AG04450 (cell line): ENCODE measurements around the gene TACC2. TPM values are rescaled to one million over a fixed set of nuclear protein-coding genes. Genes with fewer than 3 reads are reported as not detected.

Experiments used
- CTCF ChIA-PET: fragments of 300-600, 350-600 bp; formaldehyde crosslinking; extraction: SDS; loops from one replicate; lab custom pipeline; 2022; ENCODE audit warnings: antibody characterized with exemption, inconsistent platforms; lab: Charles Lee
- POLR2A ChIA-PET: fragments of 350-600 bp; formaldehyde crosslinking; extraction: SDS; loops from one replicate; lab custom pipeline; 2021; ENCODE audit warnings: antibody characterized with exemption, inconsistent platforms; lab: Yijun Ruan, JAX
- DNase-seq: peaks from one replicate; pipeline ENCODE4 v3.0.0-alpha.2; 2011; ENCODE audit warnings: low read depth, low spot score
- H3K27ac ChIP-seq: one replicate; pipeline ENCODE4 v1.5.1; 2012; ENCODE audit warnings: low read depth, low read length, control low read depth
- H3K27me3 ChIP-seq: one replicate; pipeline ENCODE4 v1.6.0; 2012; ENCODE audit warnings: low read length; ENCODE audit not compliant: control insufficient read depth, insufficient read depth
- H3K4me3 ChIP-seq: 2 replicates; pipeline ENCODE4 v1.5.1; 2011; ENCODE audit warnings: mild to moderate bottlenecking, low read depth, low read length, control low read depth
- H3K9me3 ChIP-seq: 2 replicates; pipeline ENCODE4 v1.5.1; 2012; ENCODE audit warnings: low read length; ENCODE audit not compliant: control insufficient read depth, insufficient read depth
- polyA plus RNA-seq: library from polyadenylated mRNA; depleted of rRNA; stranded (reverse); fragments of >200 nt; gene quantifications from 2 replicates; pipeline ENCODE4 v1.2.3, GENCODE V29; 2011
- TF ChIP-seq, protein P1 (sequence below): IDR thresholded peaks from 2 replicates; pipeline ENCODE4 v1.5.1; 2011; ENCODE audit warnings: low read depth, low read length, control low read depth, inconsistent platforms

The TACC2 gene
- polyA plus RNA-seq, 1 experiment = 16.8 TPM

DNA sequence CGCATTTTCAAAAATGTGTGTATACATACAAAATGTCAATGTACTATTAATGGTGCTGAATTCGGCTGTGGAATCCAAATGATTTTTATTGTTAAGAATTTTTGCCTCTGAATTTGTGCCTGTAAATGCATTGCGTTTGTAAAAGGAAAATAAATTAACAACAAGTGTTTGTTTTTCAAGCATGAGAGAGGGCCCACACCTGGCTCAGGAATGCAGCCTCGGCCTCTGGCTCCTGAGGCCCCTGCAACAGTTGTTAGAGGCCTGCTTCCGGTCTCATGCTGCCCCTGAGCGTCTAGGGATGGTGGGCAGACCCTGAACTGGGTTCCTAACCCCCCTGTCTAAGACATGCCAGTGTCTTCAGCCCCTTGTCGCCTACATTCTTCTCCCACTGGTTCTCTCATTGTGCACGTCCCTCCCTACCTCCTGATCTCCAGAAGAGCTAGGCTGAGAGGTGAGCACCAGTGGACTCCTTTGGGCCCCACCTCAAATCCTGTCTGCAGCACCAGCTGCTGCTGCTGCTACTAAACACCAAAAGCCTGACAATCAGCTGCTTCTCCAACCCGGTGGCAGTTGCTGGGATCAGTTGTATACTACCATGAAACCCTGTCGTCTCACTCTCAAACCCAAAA lies 280.2 kb downstream of the TACC2 start:
- POLR2A ChIA-PET = no interaction called here
- CTCF ChIA-PET = interaction anchor here (0.5 to 3.1 kb wide), 21 partner anchors 8 to 296 kb away, joined by 3 to 41 read pairs (median 6); no protein-coding TSS in a partner anchor

DNA sequence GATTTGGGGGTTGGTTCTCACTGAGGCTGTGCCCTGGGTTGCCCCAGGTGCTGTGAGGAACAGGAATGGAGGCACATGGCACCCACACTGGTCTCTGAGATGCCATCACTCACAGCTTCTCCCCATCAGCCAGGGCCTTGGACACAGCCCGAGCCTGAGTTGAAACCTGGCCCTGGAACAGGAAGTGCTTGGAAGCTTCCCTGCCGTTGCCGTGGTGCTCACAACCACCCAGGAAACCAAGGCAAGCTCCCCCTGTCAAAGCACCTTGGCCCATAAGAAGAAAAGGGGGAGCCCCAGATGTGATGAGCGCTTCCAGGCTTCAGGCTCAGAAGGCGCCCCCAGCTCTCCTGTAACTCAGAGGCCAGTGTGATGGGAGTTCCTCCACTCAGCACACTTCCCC lies 282.1 kb downstream of the TACC2 start, which contains the start of gene BTBD16:
Gene BTBD16 (plus strand): TSS at position 221 of the 400 bp plus-strand sequence. CDS start 3,786 bp downstream, outside the sequence.
- TF ChIP-seq, protein P1, sequence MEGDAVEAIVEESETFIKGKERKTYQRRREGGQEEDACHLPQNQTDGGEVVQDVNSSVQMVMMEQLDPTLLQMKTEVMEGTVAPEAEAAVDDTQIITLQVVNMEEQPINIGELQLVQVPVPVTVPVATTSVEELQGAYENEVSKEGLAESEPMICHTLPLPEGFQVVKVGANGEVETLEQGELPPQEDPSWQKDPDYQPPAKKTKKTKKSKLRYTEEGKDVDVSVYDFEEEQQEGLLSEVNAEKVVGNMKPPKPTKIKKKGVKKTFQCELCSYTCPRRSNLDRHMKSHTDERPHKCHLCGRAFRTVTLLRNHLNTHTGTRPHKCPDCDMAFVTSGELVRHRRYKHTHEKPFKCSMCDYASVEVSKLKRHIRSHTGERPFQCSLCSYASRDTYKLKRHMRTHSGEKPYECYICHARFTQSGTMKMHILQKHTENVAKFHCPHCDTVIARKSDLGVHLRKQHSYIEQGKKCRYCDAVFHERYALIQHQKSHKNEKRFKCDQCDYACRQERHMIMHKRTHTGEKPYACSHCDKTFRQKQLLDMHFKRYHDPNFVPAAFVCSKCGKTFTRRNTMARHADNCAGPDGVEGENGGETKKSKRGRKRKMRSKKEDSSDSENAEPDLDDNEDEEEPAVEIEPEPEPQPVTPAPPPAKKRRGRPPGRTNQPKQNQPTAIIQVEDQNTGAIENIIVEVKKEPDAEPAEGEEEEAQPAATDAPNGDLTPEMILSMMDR = no peak
- CTCF ChIA-PET = interaction anchor here (0.8 to 2.2 kb wide), 5 partner anchors 9 to 164 kb away, joined by 3 to 9 read pairs (median 4); no protein-coding TSS in a partner anchor
- H3K4me3 ChIP-seq = no peak within 1 kb of the TSS
- POLR2A ChIA-PET = no interaction called here
- no peaks in the 10 kb centered on the region for H3K27me3 ChIP-seq
- no peaks in the 10 kb centered on the region for H3K9me3 ChIP-seq
- H3K27ac ChIP-seq = no peak within 1 kb of the TSS
- no peak for DNase-seq

More for the DNA sequence above, 280.2 kb downstream of the TACC2 start:
- DNase-seq = no peak
- no peaks in the 10 kb centered on the region for H3K27me3 ChIP-seq
- H3K27ac ChIP-seq = no peak overlapping the region
- no peak overlapping the region for H3K4me3 ChIP-seq
- H3K9me3 ChIP-seq = no peaks in the 10 kb centered on the region
- TF ChIP-seq, protein P1 = no peak

DNA sequence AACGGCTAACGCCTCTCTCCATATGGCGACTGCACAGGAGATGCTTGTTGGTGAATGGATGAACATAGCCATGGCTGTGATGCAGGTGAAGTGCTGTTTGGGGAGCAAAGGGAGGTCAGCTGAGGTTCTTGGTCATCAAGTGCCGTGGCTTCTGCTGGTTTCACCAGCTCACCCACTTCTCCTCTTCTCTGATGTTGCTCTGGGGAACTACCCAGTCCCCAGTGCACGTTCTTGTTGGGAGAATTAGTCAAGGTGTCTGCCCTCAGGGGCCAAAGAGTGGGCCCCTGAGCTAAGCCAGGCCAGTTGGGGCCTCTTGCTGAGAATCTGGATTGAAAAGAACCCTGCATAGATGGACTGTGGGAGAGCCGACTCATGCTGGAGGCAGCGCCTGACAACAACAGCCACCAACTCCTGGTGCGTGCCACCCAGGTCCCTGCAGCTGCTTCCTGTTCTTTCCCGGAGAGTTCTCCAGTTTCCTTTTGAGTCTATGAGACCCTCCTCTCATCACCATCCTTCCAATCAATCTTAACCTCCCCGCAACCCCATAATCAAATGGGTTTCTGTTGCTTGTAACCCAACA lies 285.1 kb downstream of the TACC2 start:
- Histone ChIP-seq H3K4me3 (no peak overlapping the region), H3K27ac (no peak overlapping the region), H3K27me3 (no peaks in the 10 kb centered on the region), H3K9me3 (no peaks in the 10 kb centered on the region)
- TF ChIP-seq, protein P1 = no peak
- DNase-seq = no peak
- CTCF ChIA-PET = interaction anchor here (0.7 kb wide), 1 partner anchor 15 kb away, joined by 4 read pairs; no protein-coding TSS in a partner anchor
- POLR2A ChIA-PET = no interaction called here

DNA sequence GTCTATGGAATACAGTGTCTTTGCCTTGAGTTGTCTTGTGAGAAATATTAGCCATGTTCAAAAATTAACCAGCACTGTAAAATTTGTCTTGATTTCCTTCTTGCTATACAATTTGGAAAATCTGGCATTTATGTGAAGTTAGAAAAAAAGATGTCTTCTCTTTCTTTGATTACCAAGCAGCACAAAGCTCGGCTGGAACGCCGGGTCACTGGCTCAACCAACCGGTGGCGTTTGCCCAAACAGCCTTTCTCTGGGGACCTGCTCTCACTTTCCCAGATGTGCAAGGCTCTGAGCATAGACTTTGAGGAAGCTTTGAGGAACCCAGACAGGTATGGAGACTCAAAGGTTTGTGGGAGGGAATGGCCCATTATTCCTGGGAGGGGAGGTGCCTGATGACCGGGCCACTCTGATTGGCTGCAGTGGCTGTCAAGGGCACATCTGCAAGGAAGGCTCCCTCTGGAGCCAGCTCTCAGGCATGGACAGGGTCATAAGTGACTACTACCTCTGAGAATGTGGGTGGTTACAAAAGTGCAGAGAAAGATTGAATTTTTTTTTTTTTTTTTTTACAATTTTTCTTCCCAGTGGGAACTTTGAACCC lies 287.7 kb downstream of the TACC2 start:
- POLR2A ChIA-PET = no interaction called here
- CTCF ChIA-PET = interaction anchor here (2.1 kb wide), 1 partner anchor 9 kb away, joined by 24 read pairs; no protein-coding TSS in a partner anchor
- Histone ChIP-seq H3K4me3 (no peak overlapping the region), H3K9me3 (no peaks in the 10 kb centered on the region), H3K27ac (no peak overlapping the region), H3K27me3 (no peaks in the 10 kb centered on the region)
- TF ChIP-seq, protein P1 = 0 out of 2 replicates have a peak, but pooled peaks have one; percentile 6
- DNase-seq = no peak
